A549 (cell line): ENCODE data around the gene CSMD2. TPM values are rescaled to one million over a fixed set of nuclear protein-coding genes. Genes with fewer than 3 reads are reported as not detected.

Experiments
- ATAC-seq, 2 experiments: fragments of 200-7000 bp in 1 of 2; fragments of >200 bp in 1 of 2; cut with Nextera tagmentation in 1 of 2; cut with Tn5 transposase in 1 of 2; 3 replicates each; pipeline versions ENCODE4 v1.8.0 to v1.9.1; 2018 to 2020; ENCODE audit warnings: mild to moderate bottlenecking in 1 of 2, moderate library complexity in 1 of 2
- CTCF ChIA-PET: fragments of 300-600 bp; sonication (Branson Sonifier 250); formaldehyde crosslinking; extraction: SDS; loops from one replicate; lab custom pipeline; 2021; ENCODE audit warnings: antibody characterized with exemption, inconsistent platforms; lab: Yijun Ruan, JAX
- POLR2A ChIA-PET: fragments of 350-600 bp; formaldehyde crosslinking; extraction: SDS; loops from one replicate; lab custom pipeline; 2021; ENCODE audit warnings: antibody characterized with exemption, inconsistent platforms; lab: Yijun Ruan, JAX
- DNase-seq, 2 experiments: peaks; one replicate each; pipeline versions ENCODE4 v3.0.0 to v3.0.0-alpha.2; 2011 to 2016; ENCODE audit warnings: low read depth in 1 of 2, low spot score in 1 of 2
- FAIRE-seq: peaks from 2 replicates; lab custom pipeline; 2011; peaks lifted over from hg19 to GRCh38; lab: Jason Lieb, UNC
- H3K27ac ChIP-seq, 2 experiments: fragments of >200 bp; sonication (Bioruptor Twin); formaldehyde crosslinking; 3 replicates each; pipeline ENCODE4 v1.5.1; 2016 to 2017
- H3K4me1 ChIP-seq: fragments of >200 bp; sonication (Bioruptor Twin); formaldehyde crosslinking; 3 replicates; pipeline ENCODE4 v1.6.1; 2016
- H3K4me2 ChIP-seq: fragments of >200 bp; sonication (Bioruptor Twin); formaldehyde crosslinking; 3 replicates; pipeline ENCODE4 v1.6.1; 2016
- H3K4me3 ChIP-seq: fragments of >200 bp; sonication (Bioruptor Twin); formaldehyde crosslinking; 3 replicates; pipeline ENCODE4 v1.5.1; 2016
- H3K9me3 ChIP-seq: fragments of >200 bp; sonication (Bioruptor Twin); formaldehyde crosslinking; 3 replicates; pipeline ENCODE4 v1.6.1; 2016
- BCL3 ChIP-seq: fragments of >200 bp; sonication (Bioruptor Twin); formaldehyde crosslinking; IDR thresholded peaks from 3 replicates; pipeline ENCODE4 v1.6.1; 2016
- BHLHE40 ChIP-seq: IDR thresholded peaks from 2 replicates; pipeline ENCODE4 v1.6.1; 2012; ENCODE audit warnings: low read depth, low read length, inconsistent platforms
- CBX2 ChIP-seq: fragments of 200-600 bp; sonication (generic); IDR thresholded peaks from 2 replicates; pipeline ENCODE4 v1.6.1; 2016; ENCODE audit warnings: low read depth, mild to moderate bottlenecking, borderline replicate concordance
- CEBPB ChIP-seq, 2 experiments: fragments of >200 bp in 1 of 2; sonication (Bioruptor Twin) in 1 of 2; formaldehyde crosslinking in 1 of 2; IDR thresholded peaks; 2 replicates each; pipeline ENCODE4 v1.6.1; 2012 to 2016
- CHD4 ChIP-seq: fragments of 200-600 bp; sonication (generic); IDR thresholded peaks from 2 replicates; pipeline ENCODE4 v1.6.1; 2016; ENCODE audit warnings: antibody characterized with exemption, mild to moderate bottlenecking, borderline replicate concordance
- EHF ChIP-seq: fragments of 250-450 bp; sonication (Bioruptor Pico); IDR thresholded peaks from 2 replicates; pipeline ENCODE4 v1.5.0; 2020; ENCODE audit warnings: mild to moderate bottlenecking
- FOXS1 ChIP-seq: fragments of 250-450 bp; sonication (Bioruptor Pico); IDR thresholded peaks from 2 replicates; pipeline ENCODE4 v1.5.0; 2020; ENCODE audit warnings: mild to moderate bottlenecking, moderate library complexity
- GATA3 ChIP-seq: IDR thresholded peaks from 2 replicates; pipeline ENCODE4 v1.6.1; 2012; ENCODE audit warnings: borderline replicate concordance
- HDAC2 ChIP-seq: fragments of 200-600 bp; sonication (generic); IDR thresholded peaks from 2 replicates; pipeline ENCODE4 v1.6.1; 2016
- HMGXB4 ChIP-seq: fragments of 250-450 bp; sonication (Bioruptor Pico); IDR thresholded peaks from 2 replicates; pipeline ENCODE4 v1.5.0; 2021; ENCODE audit warnings: mild to moderate bottlenecking, moderate library complexity, borderline replicate concordance
- HOXB5 ChIP-seq: fragments of 250-450 bp; sonication (Bioruptor Pico); IDR thresholded peaks from 2 replicates; pipeline ENCODE4 v1.5.0; 2020; ENCODE audit warnings: mild to moderate bottlenecking, moderate library complexity
- KDM1A ChIP-seq: fragments of 200-600 bp; sonication (generic); IDR thresholded peaks from 2 replicates; pipeline ENCODE4 v1.6.1; 2016; ENCODE audit warnings: low read depth, mild to moderate bottlenecking
- MAFK ChIP-seq: fragments of 450-650 bp; IDR thresholded peaks from 2 replicates; pipeline ENCODE4 v1.6.1; 2014; ENCODE audit not compliant: partially characterized antibody
- MAX ChIP-seq: IDR thresholded peaks from 2 replicates; pipeline ENCODE4 v1.6.1; 2012
- MAZ ChIP-seq: fragments of 150-350 bp; IDR thresholded peaks from 2 replicates; pipeline ENCODE4 v1.6.1; 2014; ENCODE audit warnings: antibody characterized with exemption, low read depth, low read length, borderline replicate concordance
- MYC ChIP-seq: IDR thresholded peaks from 2 replicates; pipeline ENCODE4 v1.6.1; 2012; ENCODE audit warnings: mild to moderate bottlenecking, inconsistent platforms, low read length, improper control_type of control experiment, borderline replicate concordance
- NFE2L2 ChIP-seq: fragments of 150-350 bp; conservative IDR thresholded peaks from 2 replicates; pipeline ENCODE4 v1.6.1; 2014; ENCODE audit warnings: low read length
- NPAS2 ChIP-seq: fragments of 250-450 bp; sonication (Bioruptor Pico); IDR thresholded peaks from 2 replicates; pipeline ENCODE4 v1.8.0; 2022; ENCODE audit warnings: mild to moderate bottlenecking, moderate library complexity, borderline replicate concordance
- NR3C1 ChIP-seq: fragments of >200 bp; sonication (Bioruptor Twin); formaldehyde crosslinking; IDR thresholded peaks from 3 replicates; pipeline ENCODE4 v1.6.1; 2017
- PHF8 ChIP-seq: fragments of 200-600 bp; sonication (generic); IDR thresholded peaks from 2 replicates; pipeline ENCODE4 v1.6.1; 2016; ENCODE audit warnings: low read depth, mild to moderate bottlenecking, antibody characterized with exemption, moderate library complexity, borderline replicate concordance
- POLR2AphosphoS2 ChIP-seq: conservative IDR thresholded peaks from 2 replicates; pipeline ENCODE4 v1.6.1; 2012; ENCODE audit warnings: low read length, improper control_type of control experiment, inconsistent platforms
- RARB ChIP-seq: fragments of 250-450 bp; sonication (Bioruptor Pico); IDR thresholded peaks from 2 replicates; pipeline ENCODE4 v1.8.0; 2021; ENCODE audit warnings: mild to moderate bottlenecking, moderate library complexity
- RFX5 ChIP-seq: fragments of 450-650 bp; IDR thresholded peaks from 2 replicates; pipeline ENCODE4 v1.7.1; 2014; ENCODE audit warnings: antibody characterized with exemption, mild to moderate bottlenecking, moderate library complexity
- SREBF2 ChIP-seq: fragments of 450-650 bp; IDR thresholded peaks from 2 replicates; pipeline ENCODE4 v1.6.1; 2014; ENCODE audit warnings: mild to moderate bottlenecking, moderate library complexity
- TFCP2L1 ChIP-seq: fragments of 250-450 bp; sonication (Bioruptor Pico); IDR thresholded peaks from 2 replicates; pipeline ENCODE4 v1.5.0; 2021; ENCODE audit warnings: mild to moderate bottlenecking
- TP53 ChIP-seq: fragments of 250-450 bp; sonication (Bioruptor Pico); IDR thresholded peaks from 2 replicates; pipeline ENCODE4 v1.5.0; 2021; ENCODE audit warnings: mild to moderate bottlenecking, moderate library complexity
- ZC3H11A ChIP-seq: fragments of 450-650 bp; IDR thresholded peaks from 2 replicates; pipeline ENCODE4 v1.6.1; 2014; ENCODE audit warnings: antibody characterized with exemption, mild to moderate bottlenecking
- WGBS: methylation state at CpG from one replicate; pipeline ENCODE4 v1.1.6; 2017; ENCODE audit errors: missing lambda C conversion rate; 5-methylcytosine and 5-hydroxymethylcytosine counted together
- polyA plus RNA-seq, 4 experiments: library from polyadenylated mRNA; depleted of rRNA in 3 of 4; stranded (reverse); fragments of >200 nt; fragmentation: RNase III in 1 of 4; extraction: RNeasy Plus Mini Kit Qiagen cat#74134 plus additional on column Dnase treatment in 1 of 4; gene quantifications; 2 replicates in 3 of 4; 3 replicates in 1 of 4; pipeline ENCODE4 v1.2.3, GENCODE V29; 2011 to 2017
- TF ChIP-seq, protein P1 (sequence below): fragments of 250-450 bp; sonication (Bioruptor Pico); IDR thresholded peaks from 2 replicates; pipeline ENCODE4 v1.5.0; 2020; ENCODE audit warnings: low read depth, mild to moderate bottlenecking, moderate library complexity
- TF ChIP-seq, protein P2 (sequence below): fragments of 150-350 bp; IDR thresholded peaks from 2 replicates; pipeline ENCODE4 v1.6.1; 2014; ENCODE audit warnings: low read depth, mild to moderate bottlenecking, low read length

Gene CSMD2
- polyA plus RNA-seq, 2 of the 4 experiments (the other 2 are of a cell fraction), result not detected

DNA sequence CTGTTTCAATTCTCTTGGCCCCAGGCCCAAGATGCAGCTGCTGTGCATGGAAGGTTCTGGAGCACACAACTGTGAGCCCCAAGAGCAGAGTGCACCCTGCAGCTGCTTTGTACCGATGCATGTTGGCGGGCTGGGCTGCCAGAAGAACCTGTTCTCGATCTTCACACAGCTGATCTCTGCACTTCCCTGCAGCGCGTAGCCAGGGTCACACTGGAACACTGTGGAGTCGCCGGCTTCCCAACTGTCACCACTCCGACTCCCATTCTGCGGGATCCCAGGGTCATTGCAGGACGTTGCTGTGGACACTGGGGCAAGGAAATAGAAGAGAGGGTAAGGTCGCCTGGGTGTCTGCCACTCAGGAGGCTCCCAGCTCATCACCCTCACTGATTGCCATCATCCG is 507.2 kb downstream of the CSMD2 start:
- H3K4me3 ChIP-seq, result no peak overlapping the region
- no peak for FAIRE-seq
- TF ChIP-seq CHD4 (no peak), CEBPB (IDR thresholded peaks at IDR 0.05) (no peak), MAX (no peak), NPAS2 (CRISPR knock-in tag) (no peak), NR3C1 (no peak), MAZ (no peak), MYC (no peak), BHLHE40 (no peak), TFCP2L1 (CRISPR knock-in tag) (no peak), PHF8 (no peak), RFX5 (no peak), FOXS1 (no peak), POLR2AphosphoS2 (no peak), HDAC2 (no peak), CBX2 (no peak), TP53 (CRISPR knock-in tag) (no peak), BCL3 (no peak), MAFK (no peak), KDM1A (no peak)
- TF ChIP-seq, protein P1, sequence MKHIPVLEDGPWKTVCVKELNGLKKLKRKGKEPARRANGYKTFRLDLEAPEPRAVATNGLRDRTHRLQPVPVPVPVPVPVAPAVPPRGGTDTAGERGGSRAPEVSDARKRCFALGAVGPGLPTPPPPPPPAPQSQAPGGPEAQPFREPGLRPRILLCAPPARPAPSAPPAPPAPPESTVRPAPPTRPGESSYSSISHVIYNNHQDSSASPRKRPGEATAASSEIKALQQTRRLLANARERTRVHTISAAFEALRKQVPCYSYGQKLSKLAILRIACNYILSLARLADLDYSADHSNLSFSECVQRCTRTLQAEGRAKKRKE (CRISPR knock-in tag), result no peak
- TF ChIP-seq, all 56 proteins: peak for 0
- no peak for DNase-seq
- WGBS, result 37% methylated on average over 8 of the region's 12 CpGs
- H3K9me3 ChIP-seq, result no peaks in the 10 kb centered on the region
- ChIA-PET CTCF (interaction anchor here (1.8 kb wide), 1 partner anchor 25 kb away, joined by 8 read pairs; no protein-coding TSS in a partner anchor), POLR2A (no interaction called here)
- no peak overlapping the region for H3K27ac ChIP-seq
- no peaks in the 10 kb centered on the region for H3K4me1 ChIP-seq
- no peak for ATAC-seq
- no peak overlapping the region for H3K4me2 ChIP-seq

DNA sequence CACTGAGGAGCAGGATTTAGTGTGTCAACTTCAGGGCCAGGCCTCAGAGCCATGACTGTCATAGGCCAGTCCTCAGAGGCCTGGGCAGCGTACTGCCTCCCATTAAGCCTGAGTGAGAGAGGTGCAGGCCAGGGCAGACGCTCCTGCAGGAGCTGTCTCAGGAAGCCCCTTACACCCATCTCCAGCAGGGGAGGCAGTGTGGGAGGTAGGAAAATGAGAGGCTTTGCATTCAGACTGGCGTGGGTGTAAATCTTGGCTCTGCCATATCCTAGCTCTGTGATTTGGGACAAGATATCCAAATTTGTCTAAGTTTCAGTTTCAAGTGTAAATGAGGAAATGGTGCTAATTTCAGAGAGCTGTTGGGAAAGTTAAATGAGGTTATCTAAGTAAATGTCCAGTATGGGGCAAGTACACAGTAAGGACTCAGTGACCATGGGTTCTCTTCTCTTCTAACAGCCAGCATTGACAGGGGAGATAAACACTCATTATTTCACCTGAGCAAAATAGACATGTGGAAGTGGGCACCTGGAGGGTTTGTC is 508.5 kb downstream of the CSMD2 start:
- Histone ChIP-seq H3K4me2 (no peak overlapping the region), H3K27ac (no peak overlapping the region), H3K9me3 (no peaks in the 10 kb centered on the region), H3K4me3 (no peak overlapping the region), H3K4me1 (no peaks in the 10 kb centered on the region)
- 0% methylated on average over 1 of the region's 3 CpGs for WGBS
- ChIA-PET POLR2A (no interaction called here), CTCF (no interaction called here)
- FAIRE-seq (no peak), DNase-seq (no peak), ATAC-seq (no peak)
- no peak for TF ChIP-seq ZC3H11A
- TF ChIP-seq SREBF2, result no peak
- no peak for TF ChIP-seq HMGXB4
- TF ChIP-seq HOXB5 (CRISPR knock-in tag), result no peak
- TF ChIP-seq NPAS2 (CRISPR knock-in tag), result no peak
- TF ChIP-seq MAZ, result no peak
- TF ChIP-seq BHLHE40, result no peak
- no peak for TF ChIP-seq GATA3
- TF ChIP-seq PHF8, result no peak
- no peak for TF ChIP-seq EHF (CRISPR knock-in tag)
- no peak for TF ChIP-seq NFE2L2
- TF ChIP-seq RARB (CRISPR knock-in tag), result no peak
- TF ChIP-seq, protein P2, sequence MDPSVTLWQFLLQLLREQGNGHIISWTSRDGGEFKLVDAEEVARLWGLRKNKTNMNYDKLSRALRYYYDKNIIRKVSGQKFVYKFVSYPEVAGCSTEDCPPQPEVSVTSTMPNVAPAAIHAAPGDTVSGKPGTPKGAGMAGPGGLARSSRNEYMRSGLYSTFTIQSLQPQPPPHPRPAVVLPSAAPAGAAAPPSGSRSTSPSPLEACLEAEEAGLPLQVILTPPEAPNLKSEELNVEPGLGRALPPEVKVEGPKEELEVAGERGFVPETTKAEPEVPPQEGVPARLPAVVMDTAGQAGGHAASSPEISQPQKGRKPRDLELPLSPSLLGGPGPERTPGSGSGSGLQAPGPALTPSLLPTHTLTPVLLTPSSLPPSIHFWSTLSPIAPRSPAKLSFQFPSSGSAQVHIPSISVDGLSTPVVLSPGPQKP, result no peak
